GM12878 (cell line): ENCODE data around the gene ARVCF. TPM values are rescaled to one million over a fixed set of nuclear protein-coding genes. Genes with fewer than 3 reads are reported as not detected.

Source experiments
- ATAC-seq: fragments of 200-7000 bp; cut with Tn5 transposase; 3 replicates; pipeline ENCODE4 v1.9.1; 2020; ENCODE audit warnings: mild to moderate bottlenecking, moderate library complexity
- BruUV-seq: library from RNA; stranded (reverse); fragments of 400-500 nt; replicated peaks from 2 replicates; lab custom pipeline; 2021; lab: Mats Ljungman, UMichigan
- CTCF ChIA-PET: fragments of 300-600 bp; sonication (Branson Sonifier 250); formaldehyde crosslinking; extraction: SDS; loops from one replicate; lab custom pipeline; 2021; ENCODE audit warnings: inconsistent platforms; lab: Yijun Ruan, JAX
- POLR2A ChIA-PET: fragments of 350-600 bp; formaldehyde crosslinking; extraction: SDS; loops from one replicate; lab custom pipeline; 2021; ENCODE audit warnings: inconsistent platforms; lab: Charles Lee
- RAD21 ChIA-PET: fragments of 300-600 bp; sonication (Branson Sonifier 250); formaldehyde crosslinking; loops from one replicate; lab custom pipeline; 2023; ENCODE audit warnings: antibody characterized with exemption; ENCODE audit not compliant: unreplicated experiment; lab: Charles Lee
- SMC1A ChIA-PET: fragments of 300-600 bp; sonication (Branson Sonifier 250); formaldehyde crosslinking; loops from one replicate; lab custom pipeline; 2023; ENCODE audit not compliant: unreplicated experiment, uncharacterized antibody; lab: Charles Lee
- DNase-seq: peaks from one replicate; pipeline ENCODE4 v3.0.0-alpha.2; 2011; ENCODE audit warnings: low read depth, low spot score
- FAIRE-seq: peaks from 3 replicates; lab custom pipeline; 2011; peaks lifted over from hg19 to GRCh38; lab: Jason Lieb, UNC
- H2AFZ ChIP-seq: 2 replicates; pipeline ENCODE4 v1.6.0; 2011; ENCODE audit warnings: low read depth, low read length, control low read depth; ENCODE audit not compliant: control insufficient read depth
- H3K27ac ChIP-seq: 2 replicates; pipeline ENCODE4 v1.5.1; 2011; ENCODE audit warnings: control low read depth; ENCODE audit not compliant: control insufficient read depth, insufficient read depth
- H3K27me3 ChIP-seq, 2 experiments: replicated peaks in 1 of 2; 2 replicates each; pipeline versions ENCODE4 v1.6.0 to v1.6.1; 2011; ENCODE audit warnings: low read length in 1 of 2; ENCODE audit not compliant: control insufficient read depth in 2 of 2, insufficient read depth in 2 of 2
- H3K36me3 ChIP-seq, 2 experiments: 2 replicates each; pipeline ENCODE4 v1.5.1; 2011; ENCODE audit warnings: low read length in 1 of 2; ENCODE audit not compliant: control insufficient read depth in 2 of 2, insufficient read depth in 2 of 2
- H3K4me1 ChIP-seq: 2 replicates; pipeline ENCODE4 v1.6.1; 2011; ENCODE audit warnings: mild to moderate bottlenecking, low read length, moderate library complexity, mixed read lengths; ENCODE audit not compliant: control insufficient read depth, insufficient read depth
- H3K4me2 ChIP-seq: 2 replicates; pipeline ENCODE4 v1.6.0; 2011; ENCODE audit warnings: control low read depth; ENCODE audit not compliant: control insufficient read depth, insufficient read depth
- H3K4me3 ChIP-seq: fragments of 200-600 bp; sonication (generic); 2 replicates; pipeline ENCODE4 v1.5.1; 2016
- H3K79me2 ChIP-seq: 2 replicates; pipeline ENCODE4 v1.6.0; 2011; ENCODE audit warnings: low read length; ENCODE audit not compliant: control insufficient read depth, insufficient read depth
- H3K9ac ChIP-seq: 2 replicates; pipeline ENCODE4 v1.8.0; 2011; ENCODE audit warnings: low read length, control low read depth, mixed read lengths; ENCODE audit not compliant: control insufficient read depth, insufficient read depth
- H3K9me3 ChIP-seq: replicated peaks from 3 replicates; pipeline ENCODE4 v1.5.1; 2011; ENCODE audit warnings: mild to moderate bottlenecking, low read length; ENCODE audit not compliant: control insufficient read depth, insufficient read depth
- H4K20me1 ChIP-seq: 2 replicates; pipeline ENCODE4 v1.6.0; 2011; ENCODE audit not compliant: control insufficient read depth, insufficient read depth
- BRCA1 ChIP-seq: IDR thresholded peaks from 2 replicates; pipeline ENCODE4 v1.6.1; 2011; ENCODE audit warnings: low read depth, low read length, improper control_type of control experiment
- CREM ChIP-seq: IDR thresholded peaks from 2 replicates; pipeline ENCODE4 v1.6.1; 2014; ENCODE audit warnings: antibody characterized with exemption, low read depth
- EZH2 ChIP-seq: IDR thresholded peaks from 2 replicates; pipeline ENCODE4 v1.6.1; 2012; ENCODE audit warnings: low read depth, mild to moderate bottlenecking, control low read depth, inconsistent platforms, low read length, borderline replicate concordance; ENCODE audit not compliant: control insufficient read depth
- FOS ChIP-seq: IDR thresholded peaks from 3 replicates; pipeline ENCODE4 v1.6.1; 2011; ENCODE audit warnings: borderline replicate concordance; ENCODE audit not compliant: insufficient read length; ENCODE audit errors: extremely low read depth
- GATAD2B ChIP-seq: fragments of 450-650 bp; conservative IDR thresholded peaks from 2 replicates; pipeline ENCODE4 v1.6.1; 2017; ENCODE audit warnings: low read depth, mild to moderate bottlenecking, moderate library complexity
- HDGF ChIP-seq: fragments of 450-650 bp; IDR thresholded peaks from 2 replicates; pipeline ENCODE4 v1.6.1; 2016; ENCODE audit warnings: antibody characterized with exemption
- KAT2A ChIP-seq: conservative IDR thresholded peaks from 2 replicates; pipeline ENCODE4 v1.6.1; 2011; ENCODE audit warnings: low read depth, low read length; ENCODE audit not compliant: control insufficient read depth
- MEF2A ChIP-seq: IDR thresholded peaks from 2 replicates; pipeline ENCODE4 v1.6.1; 2011; ENCODE audit warnings: low read depth, mild to moderate bottlenecking, low read length, moderate library complexity; ENCODE audit not compliant: insufficient read depth
- RBBP5 ChIP-seq: fragments of 200-600 bp; sonication (generic); conservative IDR thresholded peaks from 2 replicates; pipeline ENCODE4 v1.6.1; 2016
- RELB ChIP-seq: fragments of 450-650 bp; IDR thresholded peaks from 2 replicates; pipeline ENCODE4 v1.6.1; 2017; ENCODE audit warnings: low read depth, mild to moderate bottlenecking, moderate library complexity
- SMAD5 ChIP-seq: IDR thresholded peaks from 2 replicates; pipeline ENCODE4 v1.6.1; 2016; ENCODE audit warnings: antibody characterized with exemption, low read depth
- SREBF2 ChIP-seq: IDR thresholded peaks from 2 replicates; pipeline ENCODE4 v1.6.1; 2012; ENCODE audit warnings: mild to moderate bottlenecking, low read length
- ZNF622 ChIP-seq: fragments of 450-650 bp; IDR thresholded peaks from 2 replicates; pipeline ENCODE4 v1.6.1; 2017; ENCODE audit warnings: mild to moderate bottlenecking, inconsistent platforms
- ZNF687 ChIP-seq: fragments of 450-650 bp; IDR thresholded peaks from 2 replicates; pipeline ENCODE4 v1.6.1; 2017; ENCODE audit warnings: mild to moderate bottlenecking, moderate library complexity
- ZSCAN29 ChIP-seq: fragments of 450-650 bp; IDR thresholded peaks from 2 replicates; pipeline ENCODE4 v1.6.1; 2017; ENCODE audit warnings: mild to moderate bottlenecking, moderate library complexity
- WGBS: methylation state at CpG from one replicate; pipeline ENCODE4 v1.1.6; 2016; ENCODE audit warnings: low lambda C conversion rate; ENCODE audit not compliant: insufficient replicate concordance, insufficient coverage; ENCODE audit errors: missing lambda C conversion rate; 5-methylcytosine and 5-hydroxymethylcytosine counted together
- in situ Hi-C: fragments of 300-500 bp; cut with MboI; formaldehyde crosslinking; loops from 9 replicates; pipeline ENCODE4 v1.14.3; 2018; ENCODE audit warnings: mixed read lengths
- intact Hi-C: fragments of 100-400 bp; cut with micrococcal nuclease; formaldehyde crosslinking; loops from one replicate; pipeline ENCODE4 v1.14.2; 2022; ENCODE audit not compliant: unreplicated experiment
- polyA plus RNA-seq, 11 experiments: library from polyadenylated mRNA; depleted of rRNA in 4 of 11; unstranded in 6 of 11; stranded (reverse) in 5 of 11; fragments of >200 nt; fragmentation: Nextera tagmentation in 4 of 11; fragmentation: Illumina TruSeq in 1 of 11; extraction: Ambion mirVana in 4 of 11; extraction: Trizol in 1 of 11; gene quantifications; 1 replicate in 1 of 11; 2 replicates in 10 of 11; pipeline versions ENCODE4 v1.2.1 to v1.2.3, GENCODE V29; 2011 to 2016; ENCODE audit warnings: inconsistent platforms in 2 of 11, missing spikeins in 2 of 11, low read depth in 1 of 11
- total RNA-seq, 4 experiments: library from RNA; depleted of rRNA in 3 of 4; stranded (reverse); fragments of >200 nt in 3 of 4; fragmentation: Illumina TruSeq in 1 of 4; extraction: Trizol in 1 of 4; gene quantifications; 2 replicates each; pipeline versions ENCODE4 v1.2.1 to v1.2.3, GENCODE V29; 2013 to 2021
- TF ChIP-seq, protein P1 (sequence below): IDR thresholded peaks from 2 replicates; pipeline ENCODE4 v1.6.1; 2012; ENCODE audit warnings: low read depth, low read length, improper control_type of control experiment

The ARVCF gene
- total and polyA plus RNA-seq, 10 of the 15 experiments (the other 5 are each of a cell fraction or from before 2014, with no cell fraction given) = 0.13 to 1.9 (median 1.0) TPM; not detected in 2

DNA sequence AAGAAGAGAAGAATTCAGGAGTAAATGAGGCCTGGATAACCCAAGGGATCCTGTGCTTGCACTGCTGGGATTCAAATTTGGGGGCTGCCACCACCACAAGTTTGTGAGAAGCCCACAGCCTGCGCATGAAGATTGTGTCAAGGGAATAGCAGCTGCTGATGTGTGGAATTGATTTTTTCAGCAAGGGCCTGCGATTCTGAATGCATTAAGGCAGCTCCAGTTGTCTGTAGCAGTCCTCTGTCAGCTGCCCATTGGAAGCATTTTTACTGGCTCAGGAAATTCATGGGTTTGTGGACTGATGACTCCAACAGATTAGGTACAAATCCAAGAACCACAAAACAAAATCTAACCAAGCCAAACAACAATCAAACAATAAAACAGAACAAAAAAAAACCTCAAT lies 14.0 kb downstream of the ARVCF start:
- Histone ChIP-seq H3K27ac (no peak overlapping the region), H3K9me3 (peaks cover 3% of the 10 kb centered on the region; the same call in 2 of the 3 replicates), H3K36me3 (no peaks in the 10 kb centered on the region), H3K4me3 (no peak overlapping the region), H2AFZ (no peak overlapping the region), H3K79me2 (no peaks in the 10 kb centered on the region), H3K4me1 (no peaks in the 10 kb centered on the region), H3K9ac (no peak overlapping the region), H3K27me3 (peaks cover 0 to 2% of the 10 kb centered on the region in 2 experiments; a peak in 2 of 4 replicates), H4K20me1 (no peaks in the 10 kb centered on the region), H3K4me2 (no peak overlapping the region)
- WGBS = 8% methylated on average over 2 of the region's 2 CpGs
- BruUV-seq = no TSS peak
- intact Hi-C loops = no loop called here
- no peak for TF ChIP-seq SMAD5
- TF ChIP-seq HDGF = no peak
- no peak for TF ChIP-seq FOS
- TF ChIP-seq RELB = no peak
- no peak for TF ChIP-seq ZNF687
- no peak for TF ChIP-seq EZH2
- TF ChIP-seq CREM = no peak
- TF ChIP-seq ZNF622 = no peak
- no peak for TF ChIP-seq ZSCAN29
- no peak for TF ChIP-seq RBBP5
- TF ChIP-seq SREBF2 = no peak
- TF ChIP-seq, protein P1, sequence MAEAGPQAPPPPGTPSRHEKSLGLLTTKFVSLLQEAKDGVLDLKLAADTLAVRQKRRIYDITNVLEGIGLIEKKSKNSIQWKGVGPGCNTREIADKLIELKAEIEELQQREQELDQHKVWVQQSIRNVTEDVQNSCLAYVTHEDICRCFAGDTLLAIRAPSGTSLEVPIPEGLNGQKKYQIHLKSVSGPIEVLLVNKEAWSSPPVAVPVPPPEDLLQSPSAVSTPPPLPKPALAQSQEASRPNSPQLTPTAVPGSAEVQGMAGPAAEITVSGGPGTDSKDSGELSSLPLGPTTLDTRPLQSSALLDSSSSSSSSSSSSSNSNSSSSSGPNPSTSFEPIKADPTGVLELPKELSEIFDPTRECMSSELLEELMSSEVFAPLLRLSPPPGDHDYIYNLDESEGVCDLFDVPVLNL = no peak
- no peak for TF ChIP-seq MEF2A
- no peak for TF ChIP-seq KAT2A
- no peak for TF ChIP-seq GATAD2B
- no peak for TF ChIP-seq BRCA1
- in situ Hi-C loops = no loop called here
- CTCF ChIA-PET = interaction anchor here (0.9 kb wide), 1 partner anchor 10 kb away, joined by 4 read pairs; no protein-coding TSS in a partner anchor
- POLR2A ChIA-PET = no interaction called here
- RAD21 ChIA-PET = no interaction called here
- ATAC-seq (no peak), FAIRE-seq (no peak), DNase-seq (no peak)
- SMC1A ChIA-PET = no interaction called here
